C4-2B (cell line): ENCODE measurements around the gene LIPA.

Experiments
- ZFX ChIP-seq: fragments of 450-650 bp; IDR thresholded peaks from 2 replicates; pipeline ENCODE4 v1.6.1; 2017
- TF ChIP-seq, protein P1 (sequence below): fragments of 450-650 bp; conservative IDR thresholded peaks from 2 replicates; pipeline ENCODE4 v1.5.1; 2017; ENCODE audit warnings: mild to moderate bottlenecking

DNA sequence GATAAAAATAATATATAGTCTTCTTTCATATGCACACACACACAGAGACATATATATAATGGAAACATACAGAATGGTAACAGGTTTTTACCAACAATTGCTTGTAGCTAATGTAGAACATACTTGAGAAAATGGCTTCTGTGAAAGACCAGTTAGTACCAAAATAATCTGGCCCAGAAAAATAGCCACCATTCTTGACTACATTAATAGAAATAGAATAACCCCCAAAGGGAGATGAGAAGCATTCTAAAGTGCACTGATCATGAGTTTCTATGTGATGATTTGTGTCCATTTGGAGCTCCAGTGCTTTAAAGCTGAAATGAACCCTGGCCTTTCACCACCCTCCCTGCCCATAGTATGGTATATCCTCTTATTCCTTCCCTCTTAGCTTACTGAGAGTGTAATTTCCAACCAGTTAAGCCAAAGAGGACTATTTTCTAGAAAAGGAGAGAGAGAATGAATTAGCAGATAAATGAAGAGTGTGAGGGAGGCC is 27.4 kb upstream of the LIPA start:
- TF ChIP-seq ZFX = no peak
- TF ChIP-seq, protein P1, sequence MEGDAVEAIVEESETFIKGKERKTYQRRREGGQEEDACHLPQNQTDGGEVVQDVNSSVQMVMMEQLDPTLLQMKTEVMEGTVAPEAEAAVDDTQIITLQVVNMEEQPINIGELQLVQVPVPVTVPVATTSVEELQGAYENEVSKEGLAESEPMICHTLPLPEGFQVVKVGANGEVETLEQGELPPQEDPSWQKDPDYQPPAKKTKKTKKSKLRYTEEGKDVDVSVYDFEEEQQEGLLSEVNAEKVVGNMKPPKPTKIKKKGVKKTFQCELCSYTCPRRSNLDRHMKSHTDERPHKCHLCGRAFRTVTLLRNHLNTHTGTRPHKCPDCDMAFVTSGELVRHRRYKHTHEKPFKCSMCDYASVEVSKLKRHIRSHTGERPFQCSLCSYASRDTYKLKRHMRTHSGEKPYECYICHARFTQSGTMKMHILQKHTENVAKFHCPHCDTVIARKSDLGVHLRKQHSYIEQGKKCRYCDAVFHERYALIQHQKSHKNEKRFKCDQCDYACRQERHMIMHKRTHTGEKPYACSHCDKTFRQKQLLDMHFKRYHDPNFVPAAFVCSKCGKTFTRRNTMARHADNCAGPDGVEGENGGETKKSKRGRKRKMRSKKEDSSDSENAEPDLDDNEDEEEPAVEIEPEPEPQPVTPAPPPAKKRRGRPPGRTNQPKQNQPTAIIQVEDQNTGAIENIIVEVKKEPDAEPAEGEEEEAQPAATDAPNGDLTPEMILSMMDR = no peak
